Activated T-cell treated with anti-CD3 and anti-CD28 coated beads for 24 hours (primary cell): ENCODE results near the gene ADGRG4.

Source experiments
- DNase-seq: peaks from one replicate; pipeline ENCODE4 v3.0.0-alpha.2; 2020; ENCODE audit warnings: low read depth

ADGRG4 gene

DNA sequence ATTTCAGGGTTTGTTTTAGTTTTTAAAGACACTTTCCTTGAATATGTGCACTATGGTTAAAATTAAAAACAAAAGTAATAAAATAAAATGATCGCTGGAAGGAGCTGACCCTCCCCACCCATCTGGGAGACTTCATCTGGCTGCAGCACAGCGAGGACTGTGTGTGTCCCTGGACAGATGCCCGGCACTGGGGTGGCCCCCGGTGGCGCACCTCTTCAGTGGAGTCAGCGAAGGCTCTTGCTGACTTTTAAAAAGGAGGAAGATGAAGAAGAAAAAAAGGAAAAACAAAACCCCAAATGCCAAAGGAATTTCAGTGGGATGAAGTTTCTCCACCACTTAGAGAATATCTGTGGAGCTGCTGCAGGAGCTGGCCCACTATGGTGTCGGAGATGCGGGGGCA is 5.4 kb upstream of the ADGRG4 start:
- no peak for DNase-seq

DNA sequence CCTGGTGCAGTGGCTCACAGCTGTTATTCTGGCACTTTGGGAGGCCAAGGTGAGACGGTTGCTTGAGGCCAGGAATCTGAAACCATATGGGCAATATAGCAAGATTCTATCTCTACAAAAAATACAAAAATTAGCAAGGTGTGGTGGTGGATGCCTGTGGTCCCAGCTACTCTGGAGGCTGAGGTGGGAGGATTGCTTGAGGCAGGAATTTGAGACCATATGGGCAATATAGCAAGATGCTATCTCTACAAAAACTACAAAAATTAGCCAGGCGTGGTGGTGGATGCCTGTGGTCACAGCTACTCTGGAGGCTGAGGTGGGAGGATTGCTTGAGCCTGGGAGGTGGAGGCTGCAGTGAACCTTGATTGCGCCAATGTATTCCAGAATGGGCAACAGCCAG is 2.3 kb downstream of the ADGRG4 start:
- no peak for DNase-seq

DNA sequence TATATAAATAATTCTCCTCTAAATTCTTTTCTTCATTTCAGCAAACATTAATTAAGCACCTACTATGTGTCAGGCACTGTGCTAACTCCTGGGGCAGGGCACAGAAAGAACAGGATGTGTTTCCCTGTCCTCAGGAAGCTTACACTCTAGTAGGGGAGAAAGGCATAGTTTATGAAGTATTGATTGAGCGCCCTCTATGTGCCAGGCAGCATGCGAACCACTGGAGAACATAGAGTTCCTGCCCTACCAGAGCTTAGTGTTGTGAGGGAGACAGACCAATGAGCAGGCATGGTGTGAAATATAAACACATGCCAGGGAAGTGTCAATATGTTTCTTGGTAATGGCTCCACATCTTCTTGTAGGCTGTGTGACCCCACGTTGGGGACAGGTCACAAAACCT is 3.7 kb downstream of the ADGRG4 start:
- DNase-seq, result no peak

DNA sequence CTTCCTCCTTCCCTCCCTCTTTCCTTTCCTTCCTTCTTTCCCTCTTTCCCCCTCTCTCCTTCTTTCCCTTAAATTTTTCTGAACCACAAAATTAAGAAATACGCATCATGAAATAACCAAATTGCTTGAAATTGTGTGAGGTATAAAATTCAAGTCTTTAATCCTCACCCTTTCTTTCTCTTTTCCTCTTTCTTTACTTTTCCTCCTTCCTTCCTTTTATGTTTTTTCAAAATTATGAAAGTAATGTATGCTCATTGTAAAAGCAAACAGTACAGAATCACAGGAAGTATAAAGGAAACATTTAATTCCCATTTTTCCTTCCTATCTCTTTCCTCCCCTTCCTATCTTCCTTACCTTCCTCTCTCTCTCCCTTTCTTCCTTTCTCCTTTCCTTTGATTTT is 5.4 kb downstream of the ADGRG4 start:
- no peak for DNase-seq

DNA sequence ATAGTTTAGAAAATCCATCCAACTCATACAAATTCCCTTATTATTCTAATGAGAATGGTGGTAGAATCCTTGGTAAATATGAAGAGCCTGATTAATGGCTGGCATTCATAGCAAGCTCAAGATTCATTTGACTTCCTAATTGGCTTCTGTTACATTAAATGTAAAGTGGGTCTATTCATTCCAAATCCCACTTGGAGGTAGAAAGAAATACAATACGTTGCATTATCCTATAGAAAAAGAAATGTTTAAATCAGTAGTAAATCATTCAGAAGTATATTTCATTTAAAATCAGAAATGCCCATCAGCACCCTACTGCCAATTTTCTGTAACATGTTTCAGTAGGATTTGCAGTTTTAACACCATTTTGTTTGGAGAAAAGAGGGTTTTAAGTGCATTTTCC is 6.7 kb downstream of the ADGRG4 start:
- no peak for DNase-seq

DNA sequence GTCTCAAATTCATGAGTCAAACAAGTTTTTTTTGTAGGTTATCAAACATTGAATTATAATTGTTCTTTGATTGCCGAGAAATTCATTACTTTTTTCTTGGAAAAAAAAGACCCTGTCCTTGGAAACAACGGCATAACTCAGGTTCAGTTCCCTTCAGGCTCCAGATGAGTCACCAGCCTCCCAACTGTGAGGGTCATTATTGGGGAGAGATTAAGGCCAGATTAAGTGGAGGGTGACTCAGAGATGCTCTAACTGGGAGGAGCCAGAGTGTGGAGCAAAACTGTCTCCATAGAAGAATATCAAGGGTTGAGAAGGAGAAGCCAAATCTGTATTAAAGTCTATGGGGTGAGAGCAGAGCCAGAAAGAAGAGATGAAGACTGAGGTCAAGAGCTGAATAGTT is 9.6 kb downstream of the ADGRG4 start:
- DNase-seq, result no peak

DNA sequence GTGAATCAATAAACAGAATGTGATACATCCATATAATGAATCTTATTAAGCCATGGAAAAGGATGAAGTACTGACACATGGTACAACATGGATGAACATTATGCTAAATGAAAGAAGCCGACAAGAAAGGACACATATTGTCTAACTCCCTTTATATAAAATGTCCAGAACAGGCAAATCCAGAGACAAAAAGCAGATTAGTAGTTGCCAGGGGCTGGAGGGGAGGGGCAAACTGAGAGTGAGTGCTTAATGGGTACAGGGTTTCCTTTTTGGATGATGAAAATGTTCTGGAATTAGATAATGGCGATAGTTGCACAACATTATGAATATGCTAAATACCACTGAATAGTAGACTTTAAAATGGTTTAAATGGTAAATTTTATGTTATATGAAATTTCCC is 17.4 kb downstream of the ADGRG4 start:
- DNase-seq, result no peak

DNA sequence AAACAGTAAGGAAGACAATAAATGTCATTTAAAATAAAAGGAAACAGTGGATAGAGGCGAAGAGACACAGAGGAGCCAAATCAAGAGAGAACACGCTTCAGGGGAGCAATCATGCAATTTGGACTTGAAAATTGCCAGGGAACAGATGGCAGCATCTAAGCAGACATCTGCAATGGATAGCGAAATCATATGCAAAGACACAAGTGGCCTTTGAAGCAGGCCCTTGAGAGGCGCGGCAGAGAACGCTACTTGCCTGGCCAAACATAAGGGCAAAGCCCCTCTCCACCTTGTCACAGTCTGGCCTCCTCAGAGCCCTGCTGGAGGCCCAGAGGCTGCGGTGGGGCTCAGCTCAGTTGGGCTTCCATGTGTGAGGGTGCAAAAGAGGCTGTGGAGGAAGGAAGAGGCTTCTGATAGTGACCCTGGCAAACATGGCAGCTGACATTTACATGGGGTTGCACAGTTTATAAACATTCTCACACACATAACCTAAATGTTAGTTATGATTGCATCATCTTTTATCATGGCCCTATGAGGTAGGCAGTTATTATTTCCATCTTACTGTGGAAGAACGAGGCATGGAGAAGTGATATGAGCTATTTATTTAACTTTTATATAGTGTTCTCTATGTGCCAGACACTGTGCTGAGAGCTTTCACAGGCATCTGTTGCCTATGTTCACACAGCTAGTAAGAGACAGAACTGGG is 18.3 kb downstream of the ADGRG4 start:
- DNase-seq, result no peak

DNA sequence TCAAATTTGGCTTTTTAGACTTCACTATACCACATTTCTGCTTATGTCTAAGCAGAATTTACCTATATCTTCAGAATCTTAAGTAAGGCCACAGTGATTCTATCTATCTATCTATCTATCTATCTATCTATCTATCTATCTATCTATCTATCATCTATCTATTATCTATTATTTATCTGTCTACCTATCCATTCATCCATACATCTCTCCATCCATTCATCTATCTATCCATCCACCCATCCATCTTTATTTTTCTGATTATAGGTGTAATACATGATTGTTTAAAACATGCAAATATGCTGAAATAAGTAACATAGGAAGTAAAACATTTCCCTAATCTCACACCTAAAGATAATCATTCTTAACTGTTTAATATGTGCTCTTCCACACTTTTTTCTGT is 18.8 kb downstream of the ADGRG4 start:
- no peak for DNase-seq

DNA sequence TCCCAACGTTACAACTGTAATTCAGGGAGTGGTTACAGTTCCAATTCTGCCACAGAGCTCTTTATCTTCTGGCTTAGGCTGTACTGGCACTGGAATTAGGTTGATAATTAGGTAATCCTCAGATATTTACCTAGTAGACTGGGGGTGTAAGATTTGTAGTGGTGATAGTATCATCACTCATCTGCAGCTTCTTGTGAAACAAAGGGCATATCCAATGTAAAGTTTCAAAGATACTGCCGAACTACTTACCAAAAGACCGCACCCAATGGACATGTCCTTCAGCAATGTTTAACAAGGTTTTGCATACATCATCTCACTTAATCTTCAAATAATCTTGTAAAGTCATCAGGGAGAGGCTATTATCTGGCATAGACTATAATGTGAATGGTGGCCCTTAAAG is 20.8 kb downstream of the ADGRG4 start:
- DNase-seq, result no peak

DNA sequence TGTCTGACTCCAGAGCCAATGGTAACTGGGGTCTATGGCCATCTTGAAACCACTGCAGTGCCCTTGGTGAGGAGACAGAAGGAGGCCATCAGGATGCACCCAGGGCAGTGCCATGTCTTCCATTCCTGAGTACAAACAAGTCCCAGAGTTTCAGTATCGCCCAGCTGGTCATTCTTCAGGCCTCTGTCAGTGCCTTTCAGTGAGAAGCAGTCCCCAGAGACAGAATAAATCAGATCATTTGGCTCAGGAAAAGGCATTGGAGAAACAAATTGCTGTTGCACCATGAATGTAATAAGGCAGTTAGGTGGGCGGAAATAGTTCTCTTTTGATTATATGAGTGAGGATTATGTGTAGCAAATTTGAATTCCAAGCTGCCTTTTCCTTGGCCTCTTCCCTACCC is 21.3 kb downstream of the ADGRG4 start:
- DNase-seq, result no peak

DNA sequence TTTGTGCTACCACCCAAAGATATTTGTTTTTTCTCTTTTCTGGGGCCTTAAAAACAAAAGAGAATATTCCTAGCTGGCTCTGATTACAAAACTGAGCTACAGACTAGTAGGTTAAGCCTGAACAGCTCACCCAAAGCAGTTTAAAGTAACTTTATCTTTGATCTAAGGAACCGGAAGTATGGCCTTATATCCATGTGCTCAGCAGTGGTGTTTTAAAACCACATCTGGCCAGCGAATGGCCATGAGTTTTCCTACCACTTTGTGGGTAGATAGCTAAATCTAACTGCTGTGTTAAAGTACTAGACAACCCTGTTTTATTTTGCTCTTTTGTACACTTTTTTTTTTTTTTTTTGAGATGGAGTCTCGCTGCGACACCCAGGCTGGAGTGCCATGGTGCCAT is 24.6 kb downstream of the ADGRG4 start:
- no peak for DNase-seq

DNA sequence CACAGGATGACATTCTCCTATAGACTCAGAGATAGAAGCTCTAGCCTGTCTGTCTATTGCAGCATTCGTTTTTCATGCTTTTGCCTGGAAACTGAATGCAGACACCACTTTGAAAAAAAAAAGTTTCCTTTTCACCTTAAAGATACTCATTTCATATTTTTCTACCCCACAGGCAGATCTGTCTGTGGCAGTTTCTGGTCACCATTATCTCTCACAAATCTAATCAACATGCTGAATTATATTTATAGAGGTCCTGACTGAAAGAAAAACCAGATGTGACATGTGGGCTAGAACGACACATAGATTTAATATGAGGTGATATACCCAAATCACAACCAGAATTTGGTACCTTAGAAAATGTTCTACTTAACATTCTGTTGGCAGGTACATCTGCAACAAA is 28.2 kb downstream of the ADGRG4 start:
- no peak for DNase-seq

DNA sequence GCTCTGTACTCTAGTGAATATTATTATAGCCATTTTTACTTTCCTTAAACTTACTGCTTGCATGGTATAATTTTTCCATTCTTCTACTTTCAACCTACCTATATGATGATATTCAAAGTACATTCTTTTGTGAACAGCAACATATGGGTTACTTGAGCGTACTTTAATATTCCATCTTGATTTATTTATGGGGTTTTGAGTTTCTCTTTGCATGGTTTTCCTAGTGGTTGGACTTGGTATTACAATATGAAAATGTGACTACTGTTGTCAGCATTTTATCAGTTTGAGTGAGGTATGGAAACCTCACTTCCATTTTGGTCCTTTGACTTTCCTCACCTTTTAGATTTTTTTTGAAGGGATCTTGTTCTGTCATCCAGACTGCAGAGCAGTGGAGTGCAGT is 35.9 kb downstream of the ADGRG4 start:
- no peak for DNase-seq

DNA sequence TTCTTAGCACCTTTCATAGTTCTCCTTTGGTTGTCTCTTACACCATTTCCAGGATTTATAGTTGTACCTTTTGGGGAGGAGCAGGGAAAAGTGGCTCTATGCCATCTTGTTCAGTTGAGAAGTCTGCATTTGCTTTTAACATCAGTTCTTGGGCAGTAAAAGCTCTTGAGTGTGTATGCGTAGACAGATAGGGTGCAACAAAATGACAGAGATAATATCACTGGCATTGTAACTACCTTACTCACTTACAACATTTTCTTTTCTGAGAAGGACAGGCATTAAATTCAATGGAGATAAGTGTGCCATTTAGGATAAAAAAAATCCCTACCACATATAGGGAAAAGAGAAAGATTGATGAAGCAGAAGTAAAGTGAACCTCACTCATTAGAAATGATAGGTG is 38.9 kb downstream of the ADGRG4 start:
- no peak for DNase-seq

DNA sequence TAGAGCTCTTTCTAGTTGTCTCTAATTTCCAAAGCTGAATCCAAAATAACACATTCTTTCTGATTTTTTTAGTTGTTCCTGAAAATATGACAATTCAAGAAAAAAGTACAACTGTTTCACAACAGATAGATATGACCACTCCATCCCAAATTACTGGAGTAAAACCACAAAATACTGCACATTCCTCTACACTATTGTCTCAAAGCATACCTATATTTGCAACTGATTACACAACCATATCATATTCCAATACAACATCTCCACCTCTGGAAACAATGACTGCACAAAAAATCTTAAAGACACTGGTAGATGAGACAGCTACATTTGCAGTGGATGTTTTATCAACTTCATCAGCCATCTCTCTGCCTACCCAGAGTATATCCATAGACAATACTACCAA is 43.6 kb downstream of the ADGRG4 start:
- no peak for DNase-seq

DNA sequence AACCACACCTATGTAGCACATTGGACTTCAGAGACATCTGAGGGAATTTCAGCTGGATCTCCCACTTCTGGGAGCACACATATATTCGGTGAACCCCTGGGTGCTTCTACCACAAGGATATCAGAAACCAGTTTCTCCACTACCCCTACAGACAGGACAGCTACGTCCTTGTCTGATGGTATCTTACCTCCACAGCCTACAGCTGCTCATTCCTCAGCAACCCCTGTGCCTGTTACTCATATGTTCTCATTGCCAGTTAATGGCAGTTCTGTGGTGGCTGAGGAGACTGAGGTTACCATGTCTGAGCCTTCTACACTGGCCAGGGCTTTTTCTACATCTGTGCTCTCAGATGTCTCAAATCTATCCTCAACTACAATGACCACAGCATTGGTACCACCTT is 45.7 kb downstream of the ADGRG4 start:
- no peak for DNase-seq

DNA sequence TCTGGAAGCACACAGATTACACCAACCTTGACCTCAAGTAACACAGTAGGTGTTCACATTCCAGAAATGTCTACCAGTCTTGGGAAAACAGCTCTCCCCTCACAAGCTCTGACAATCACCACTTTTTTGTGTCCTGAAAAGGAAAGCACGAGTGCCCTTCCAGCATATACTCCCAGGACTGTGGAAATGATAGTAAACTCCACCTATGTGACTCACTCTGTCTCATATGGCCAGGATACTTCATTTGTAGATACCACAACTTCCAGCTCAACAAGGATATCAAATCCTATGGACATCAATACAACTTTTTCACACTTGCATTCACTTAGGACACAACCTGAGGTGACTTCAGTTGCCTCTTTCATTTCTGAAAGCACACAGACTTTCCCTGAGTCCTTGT is 46.9 kb downstream of the ADGRG4 start:
- DNase-seq, result no peak

DNA sequence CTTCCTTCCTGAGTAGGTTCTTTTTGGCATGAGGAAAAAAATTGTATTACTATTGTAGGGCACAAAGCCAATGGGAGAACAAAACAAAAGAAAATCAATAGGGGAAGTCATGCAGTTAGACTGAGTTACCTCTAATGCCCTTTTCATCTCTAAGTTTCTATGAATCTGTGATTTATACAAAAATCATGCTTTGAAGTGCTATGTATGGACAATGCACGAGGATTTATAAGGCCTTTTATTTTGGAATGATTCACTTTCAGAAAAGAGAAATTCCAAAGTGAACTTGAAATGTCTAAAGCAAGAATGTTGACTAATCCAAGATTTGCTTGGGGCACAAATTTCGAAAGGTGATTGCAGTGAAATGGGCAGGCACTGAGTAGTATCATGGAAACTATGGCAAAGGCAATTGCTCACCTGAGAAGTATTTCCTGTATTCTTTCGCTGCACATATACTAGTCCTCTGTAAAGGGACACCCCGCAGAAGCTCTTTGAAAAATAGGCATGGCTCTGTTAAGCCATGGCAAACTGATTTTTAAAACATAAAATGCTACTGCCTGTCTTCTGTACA is 52.8 kb downstream of the ADGRG4 start:
- no peak for DNase-seq

DNA sequence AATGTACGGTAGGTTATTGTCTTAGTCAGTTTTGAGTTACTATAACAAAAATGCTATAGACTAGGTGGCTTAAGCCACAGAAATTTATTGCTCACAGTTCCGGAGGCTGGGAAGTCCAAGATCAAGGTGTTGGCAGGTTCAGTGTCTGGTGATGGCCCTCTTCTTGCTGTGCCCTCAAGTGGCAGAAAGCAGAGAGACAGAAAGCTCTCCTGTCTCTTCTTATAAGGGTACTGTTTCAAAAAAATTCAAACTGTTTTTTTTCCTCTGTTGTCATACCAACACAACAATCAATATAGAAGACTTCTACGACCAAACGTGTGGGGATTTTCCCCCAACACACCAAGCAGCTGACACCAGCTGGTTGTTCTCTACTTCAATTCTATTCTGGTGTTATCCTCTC is 53.4 kb downstream of the ADGRG4 start:
- no peak for DNase-seq

DNA sequence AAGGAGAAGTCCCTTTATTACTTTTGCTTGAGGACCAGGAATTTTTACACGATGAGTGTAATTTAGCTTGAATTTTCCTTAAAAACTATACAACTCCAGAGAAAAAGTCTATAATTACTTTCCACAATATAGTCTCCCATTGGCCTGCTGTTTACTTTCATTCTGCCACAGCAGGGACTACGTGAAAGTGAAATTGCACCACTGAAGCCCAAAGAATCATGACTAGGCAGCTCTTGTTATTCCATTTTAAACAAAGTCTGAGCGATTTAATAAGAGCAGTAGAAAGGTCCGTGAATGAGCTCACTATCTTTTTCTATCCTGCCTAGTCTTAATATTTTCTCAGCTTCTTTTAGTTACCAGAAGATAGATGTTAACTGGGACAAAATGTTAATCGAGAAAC is 68.6 kb downstream of the ADGRG4 start:
- DNase-seq, result no peak

DNA sequence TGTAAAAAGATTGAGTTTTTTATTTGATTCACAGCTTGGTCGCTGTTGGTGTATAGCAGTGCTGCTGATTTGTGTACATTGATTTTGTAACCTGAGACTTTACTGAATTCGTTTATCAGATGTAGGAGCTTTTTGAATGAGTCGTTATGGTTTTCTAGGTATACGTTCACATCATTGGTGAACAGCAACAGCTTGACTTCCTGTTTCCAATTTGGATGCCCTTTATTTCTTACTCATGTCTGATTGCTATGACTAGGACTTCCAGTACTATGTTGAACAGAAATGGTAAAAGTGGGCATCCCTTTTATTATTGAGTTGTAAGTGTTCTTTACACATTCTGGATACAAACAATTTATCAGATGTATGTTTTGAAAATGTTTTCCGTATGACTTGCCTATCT is 76.0 kb downstream of the ADGRG4 start:
- DNase-seq, result no peak

DNA sequence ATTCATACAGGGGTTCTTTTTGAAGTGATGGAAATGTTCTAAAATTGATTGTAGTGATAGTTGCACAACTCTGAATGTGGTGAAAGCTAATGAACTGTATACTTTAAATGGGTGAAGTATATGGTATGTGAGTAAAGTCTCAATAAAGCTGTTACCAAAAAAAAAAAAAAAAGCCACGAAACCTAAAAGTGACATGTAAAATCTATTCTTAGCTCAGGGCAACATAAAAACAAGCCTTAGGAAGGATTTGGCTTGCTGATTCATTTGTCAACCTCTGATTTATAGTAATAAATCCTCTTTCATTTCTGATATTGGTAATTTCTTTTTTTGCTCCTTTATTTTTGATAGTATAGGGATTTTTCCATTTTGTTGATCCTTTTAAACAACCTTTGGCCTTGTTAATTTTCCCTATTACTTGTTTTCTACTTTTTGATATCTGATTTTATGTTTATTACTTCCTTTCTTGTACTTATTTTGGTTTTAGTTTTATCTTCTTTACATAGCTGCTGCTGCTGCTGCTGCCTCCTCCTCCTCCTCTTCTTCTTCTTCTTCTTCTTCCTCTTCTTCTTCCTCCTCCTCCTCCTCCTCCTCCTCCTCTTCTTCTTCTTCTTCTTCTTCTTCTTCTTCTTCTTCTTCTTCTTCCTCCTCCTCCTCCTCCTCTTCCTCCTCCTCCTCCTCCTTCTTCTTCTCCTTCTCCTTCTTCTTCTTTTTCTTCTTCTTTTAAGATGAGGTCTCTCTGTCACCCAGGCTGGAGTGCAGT is 79.4 kb downstream of the ADGRG4 start:
- no peak for DNase-seq

DNA sequence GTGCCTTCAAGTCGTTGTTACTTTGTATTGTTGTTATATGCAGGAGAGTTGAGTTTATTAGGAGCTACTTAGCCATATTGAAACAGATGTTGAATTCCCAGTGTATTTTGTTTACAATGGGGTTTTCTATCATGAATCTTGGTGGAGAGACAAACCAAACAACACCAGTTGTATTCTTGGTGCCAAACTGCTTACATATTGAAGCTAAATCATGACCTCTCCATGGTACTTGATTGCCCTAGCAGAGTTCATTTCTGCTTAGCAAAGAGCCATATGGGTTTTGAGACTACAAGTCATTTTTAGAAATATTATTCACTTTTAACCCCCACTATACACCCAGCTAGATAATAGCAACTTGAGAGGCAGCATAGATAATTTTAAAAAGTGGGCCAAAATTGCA is 85.4 kb downstream of the ADGRG4 start:
- DNase-seq, result no peak
